A172 (cell line): ENCODE results near the gene AQP4. TPM values are rescaled to one million over a fixed set of nuclear protein-coding genes. Genes with fewer than 3 reads are reported as not detected.

Experiments
- DNase-seq: peaks from one replicate; pipeline ENCODE4 v3.0.0-alpha.2; 2015; ENCODE audit warnings: low spot score
- total RNA-seq: library from RNA; depleted of rRNA; stranded (reverse); fragments of >200 nt; shearing (Covaris generic); gene quantifications from 2 replicates; pipeline ENCODE4 v1.2.3, GENCODE V29; 2014

The AQP4 gene
- total RNA-seq, 1 experiment from 2014 or later = not detected

DNA sequence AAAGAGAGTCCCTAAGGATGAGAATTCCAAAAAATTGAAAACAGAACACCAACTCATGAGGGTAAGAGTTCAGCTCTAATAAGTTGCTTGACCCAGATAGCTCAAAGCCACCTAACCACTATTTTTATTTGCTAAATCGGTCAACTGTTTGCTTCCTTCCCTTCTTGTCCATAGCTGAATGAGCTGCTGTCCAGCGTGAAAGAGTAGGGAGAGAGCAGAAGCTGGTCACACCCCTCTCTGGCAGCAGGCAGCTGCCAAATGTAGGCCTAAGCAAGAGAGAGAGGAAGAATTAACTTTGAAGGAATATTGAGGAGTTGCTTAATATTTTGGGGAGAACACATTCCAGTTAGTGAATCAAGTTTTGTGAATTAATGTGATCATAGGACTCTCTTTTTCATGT is 25.9 kb downstream of the AQP4 start:
- no peak for DNase-seq

GRCh38 chr18:26832302-26832701 is 33.2 kb downstream of the AQP4 start:
- DNase-seq = no peak

DNA sequence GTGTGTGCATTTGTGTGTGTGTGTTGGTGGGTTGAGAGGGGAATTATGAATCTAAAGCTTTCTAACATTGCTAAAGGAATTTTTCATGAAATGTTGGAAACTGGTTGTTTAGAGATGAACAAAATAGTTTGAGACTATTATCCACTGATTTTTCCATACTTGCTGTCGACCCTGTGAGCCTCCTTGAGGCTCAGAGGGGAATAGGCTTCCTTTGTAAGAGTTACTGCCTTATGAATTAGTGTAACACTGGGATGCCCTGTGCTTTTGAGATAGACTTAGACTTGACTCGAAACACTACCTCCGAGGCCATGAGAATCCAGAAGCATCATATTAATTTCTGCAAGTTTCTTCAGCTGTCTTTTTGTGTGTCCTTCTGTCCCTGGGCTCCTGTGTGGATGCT is 37.9 kb downstream of the AQP4 start:
- DNase-seq = no peak

- no peak for DNase-seq
These were observed 38.8 kb downstream of the AQP4 start for GRCh38 chr18:26826656-26827235.

- DNase-seq = no peak
These were observed 44.3 kb downstream of the AQP4 start for GRCh38 chr18:26821181-26821580.

DNA sequence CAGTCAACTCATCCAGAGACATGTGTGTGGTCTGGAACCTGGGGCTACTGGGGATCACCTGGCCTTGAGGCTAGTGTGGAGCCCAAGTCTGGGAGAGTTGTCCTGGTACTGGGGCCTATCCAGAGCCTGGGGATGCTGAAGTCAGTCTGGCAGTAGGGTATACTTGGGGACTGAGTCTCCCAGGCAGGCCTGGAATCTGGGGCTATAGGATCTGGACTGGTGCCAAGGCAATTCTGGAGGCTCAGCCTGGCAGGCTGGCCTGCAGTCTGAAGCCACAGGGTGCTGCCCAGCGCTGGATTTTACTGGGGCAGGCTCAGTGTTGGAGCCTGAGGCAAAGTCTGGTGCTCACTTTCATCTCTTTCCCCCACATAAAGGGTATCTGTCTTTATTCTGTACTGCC is 46.5 kb downstream of the AQP4 start:
- no peak for DNase-seq

- no peak for DNase-seq
These were observed 47.0 kb downstream of the AQP4 start for GRCh38 chr18:26818461-26818860.

DNA sequence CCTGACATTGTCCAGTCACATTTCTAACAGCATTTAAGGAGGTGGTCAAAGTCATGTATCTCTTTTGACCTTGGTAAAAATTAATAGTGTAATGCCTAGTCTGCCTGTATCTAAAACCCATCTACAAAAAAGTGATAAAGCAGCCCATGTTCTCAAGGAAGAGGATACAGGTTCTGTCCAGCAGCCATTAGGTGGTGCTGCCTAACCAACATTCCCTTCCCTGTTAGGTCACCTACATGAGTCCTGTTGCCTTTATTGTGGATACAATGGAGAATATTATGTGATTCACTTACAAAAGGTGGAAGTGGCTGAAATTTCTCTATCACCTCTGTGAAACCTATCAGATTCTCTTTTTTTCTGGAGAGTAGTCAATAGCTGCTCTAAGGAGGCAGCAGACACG is 52.5 kb downstream of the AQP4 start:
- DNase-seq = no peak

- no peak for DNase-seq
These were observed 53.0 kb downstream of the AQP4 start for GRCh38 chr18:26812462-26812861.

- no peak for DNase-seq
These were observed 56.2 kb downstream of the AQP4 start for GRCh38 chr18:26809346-26809745.

DNA sequence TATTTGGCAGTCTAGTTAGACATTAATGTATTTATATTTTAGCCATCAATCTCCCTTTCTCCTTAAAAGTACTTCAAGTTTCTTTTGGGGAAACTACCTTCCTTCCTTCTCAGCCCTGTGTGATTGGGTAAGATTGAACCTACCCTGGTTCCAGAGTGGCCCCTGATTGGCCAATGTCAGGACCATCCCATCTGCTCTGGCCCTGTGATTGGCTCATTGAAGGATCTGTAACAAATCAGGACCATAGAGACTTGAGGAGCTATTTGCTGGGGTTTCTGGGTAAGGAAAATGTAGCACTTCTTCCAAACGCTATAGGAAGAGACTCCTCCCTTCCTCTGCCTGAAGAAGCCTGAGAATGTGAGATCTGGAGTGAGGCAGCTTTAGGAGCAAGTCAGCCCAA is 59.3 kb downstream of the AQP4 start:
- no peak for DNase-seq

DNA sequence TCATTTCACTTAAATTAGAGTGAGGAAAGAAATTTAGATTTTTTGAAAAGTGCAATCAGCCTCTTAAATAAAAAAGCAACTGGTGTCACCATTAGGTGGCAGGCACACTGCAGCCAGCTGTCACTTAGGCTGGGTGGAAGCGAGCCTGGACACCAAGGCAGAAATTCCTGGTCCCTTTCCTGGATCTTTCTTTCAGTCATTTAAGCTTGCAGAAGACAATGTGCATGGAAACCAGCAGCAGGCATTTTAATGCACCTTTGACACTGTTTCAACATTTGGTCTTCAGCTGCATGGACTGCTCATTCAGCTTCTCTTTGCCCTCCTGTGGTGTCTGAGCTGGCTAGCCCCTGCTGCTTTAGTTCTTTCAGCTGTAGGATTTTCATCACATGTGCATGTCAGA is 61.0 kb downstream of the AQP4 start:
- DNase-seq = no peak

DNA sequence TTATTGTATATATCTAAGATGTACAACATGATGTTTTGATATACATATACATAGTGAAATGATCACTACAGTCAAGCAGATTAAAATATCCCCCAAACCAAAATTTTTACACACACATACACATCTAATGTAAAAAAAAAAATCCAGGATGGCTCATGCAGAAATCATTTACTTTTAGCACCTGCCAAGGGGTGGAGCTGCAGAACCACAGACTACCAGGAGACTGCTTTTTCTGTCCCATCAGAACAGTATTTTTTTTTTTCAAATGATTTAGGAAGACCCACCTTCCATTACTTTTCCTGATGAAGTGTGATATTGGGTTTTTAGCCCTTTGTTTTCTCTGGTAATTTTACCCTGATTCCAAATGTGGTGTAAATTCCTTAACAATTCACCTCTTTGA is 61.9 kb downstream of the AQP4 start:
- DNase-seq = no peak

- DNase-seq = no peak
These were observed 62.9 kb downstream of the AQP4 start for GRCh38 chr18:26802330-26803200.
